Neural cell (in vitro differentiated cells): ENCODE measurements around the gene SUSD2. TPM values are rescaled to one million over a fixed set of nuclear protein-coding genes. Genes with fewer than 3 reads are reported as not detected.

Source experiments
- H2AFZ ChIP-seq: fragments of 200-600, 300-800 bp; sonication (generic), shearing (Covaris generic); 2 replicates; pipeline ENCODE4 v1.6.0; 2014; ENCODE audit warnings: low read depth, mild to moderate bottlenecking, antibody characterized with exemption, low read length, moderate library complexity
- H3F3A ChIP-seq: fragments of 200-600 bp; shearing (Covaris generic); 2 replicates; pipeline ENCODE4 v1.6.1; 2016; ENCODE audit warnings: mild to moderate bottlenecking, moderate library complexity, mixed read lengths, antibody characterized with exemption, low read length; ENCODE audit not compliant: insufficient read depth, poor library complexity, severe bottlenecking
- H3K27ac ChIP-seq: fragments of 200-600, 300-800 bp; sonication (generic), shearing (Covaris generic); 2 replicates; pipeline ENCODE4 v1.5.1; 2014; ENCODE audit warnings: mild to moderate bottlenecking, low read length, moderate library complexity
- H3K27me3 ChIP-seq: fragments of 300-800, 200-600 bp; sonication (generic), shearing (Covaris generic); 2 replicates; pipeline ENCODE4 v1.6.0; 2014; ENCODE audit warnings: mild to moderate bottlenecking, low read depth, low read length, moderate library complexity; ENCODE audit not compliant: insufficient read depth
- H3K36me3 ChIP-seq: fragments of 300-800, 200-600 bp; sonication (generic), shearing (Covaris generic); 2 replicates; pipeline ENCODE4 v1.5.1; 2014; ENCODE audit warnings: mild to moderate bottlenecking, antibody characterized with exemption, low read length, moderate library complexity; ENCODE audit not compliant: insufficient read depth
- H3K4me2 ChIP-seq: fragments of 300-800, 200-600 bp; sonication (generic), shearing (Covaris generic); 2 replicates; pipeline ENCODE4 v1.6.0; 2014; ENCODE audit warnings: mild to moderate bottlenecking, low read length
- H3K4me3 ChIP-seq: fragments of 300-800, 200-600 bp; sonication (generic), shearing (Covaris generic); 2 replicates; pipeline ENCODE4 v1.5.1; 2014; ENCODE audit warnings: mild to moderate bottlenecking, low read length, moderate library complexity
- H3K79me2 ChIP-seq: fragments of 200-600 bp; shearing (Covaris generic); replicated peaks from 2 replicates; pipeline ENCODE4 v1.6.0; 2014; ENCODE audit warnings: mild to moderate bottlenecking, low read length, moderate library complexity; ENCODE audit not compliant: insufficient read depth
- H3K9ac ChIP-seq: fragments of 300-800, 200-600 bp; sonication (generic), shearing (Covaris generic); 2 replicates; pipeline ENCODE4 v1.6.1; 2016; ENCODE audit warnings: mild to moderate bottlenecking, low read length, mixed read lengths
- H3K9me2 ChIP-seq: fragments of 200-600 bp; shearing (Covaris generic); 2 replicates; pipeline ENCODE4 v1.6.1; 2016; ENCODE audit warnings: mild to moderate bottlenecking, low read length, mixed read lengths; ENCODE audit not compliant: insufficient read depth
- H3K9me3 ChIP-seq: fragments of 200-600, 300-800 bp; sonication (generic), shearing (Covaris generic); 2 replicates; pipeline ENCODE4 v1.6.1; 2016; ENCODE audit warnings: mild to moderate bottlenecking, mixed run types, low read length, moderate library complexity, mixed read lengths
- H4K20me1 ChIP-seq: fragments of 200-600 bp; shearing (Covaris generic); 2 replicates; pipeline ENCODE4 v1.6.1; 2016; ENCODE audit warnings: mild to moderate bottlenecking, mixed run types; ENCODE audit not compliant: insufficient read depth
- EP300 ChIP-seq: fragments of 450-650 bp; conservative IDR thresholded peaks from 2 replicates; pipeline ENCODE4 v1.6.1; 2014; ENCODE audit warnings: antibody characterized with exemption, mild to moderate bottlenecking, moderate library complexity; ENCODE audit not compliant: poor library complexity, severe bottlenecking
- EZH2 ChIP-seq: fragments of 200-600, 300-800 bp; shearing (Covaris generic), sonication (generic); IDR thresholded peaks from 2 replicates; pipeline ENCODE4 v1.6.1; 2014; ENCODE audit warnings: antibody characterized with exemption, low read length, borderline replicate concordance, mild to moderate bottlenecking; ENCODE audit not compliant: insufficient read depth, poor library complexity, severe bottlenecking
- MXI1 ChIP-seq: fragments of 450-650 bp; conservative IDR thresholded peaks from 2 replicates; pipeline ENCODE4 v1.6.1; 2014; ENCODE audit warnings: antibody characterized with exemption, mild to moderate bottlenecking; ENCODE audit not compliant: poor library complexity, severe bottlenecking
- POLR2AphosphoS5 ChIP-seq: IDR thresholded peaks from 2 replicates; pipeline ENCODE4 v1.6.1; 2012
- RAD21 ChIP-seq: fragments of 450-650 bp; conservative IDR thresholded peaks from 2 replicates; pipeline ENCODE4 v1.6.1; 2014; ENCODE audit warnings: antibody characterized with exemption, mild to moderate bottlenecking, moderate library complexity
- SMC3 ChIP-seq: fragments of 450-650 bp; conservative IDR thresholded peaks from 2 replicates; pipeline ENCODE4 v1.6.1; 2014; ENCODE audit warnings: antibody characterized with exemption, mild to moderate bottlenecking, moderate library complexity; ENCODE audit not compliant: poor library complexity
- TAF1 ChIP-seq: IDR thresholded peaks from 2 replicates; pipeline ENCODE4 v1.6.1; 2012; ENCODE audit warnings: low read depth
- polyA plus RNA-seq: library from polyadenylated mRNA; depleted of rRNA; stranded (reverse); fragments of >200 nt; gene quantifications from 2 replicates; pipeline ENCODE4 v1.2.3, GENCODE V29; 2014
- TF ChIP-seq, protein P1 (sequence below): fragments of 450-650 bp; IDR thresholded peaks from 2 replicates; pipeline ENCODE4 v1.5.1; 2014; ENCODE audit warnings: antibody characterized with exemption, mild to moderate bottlenecking, moderate library complexity; ENCODE audit not compliant: poor library complexity, severe bottlenecking
- TF ChIP-seq, protein P2 (sequence below): IDR thresholded peaks from 2 replicates; pipeline ENCODE4 v1.6.1; 2012; ENCODE audit warnings: borderline replicate concordance

Gene SUSD2
- polyA plus RNA-seq, 1 donor from 2014 or later: 0.20 TPM

DNA sequence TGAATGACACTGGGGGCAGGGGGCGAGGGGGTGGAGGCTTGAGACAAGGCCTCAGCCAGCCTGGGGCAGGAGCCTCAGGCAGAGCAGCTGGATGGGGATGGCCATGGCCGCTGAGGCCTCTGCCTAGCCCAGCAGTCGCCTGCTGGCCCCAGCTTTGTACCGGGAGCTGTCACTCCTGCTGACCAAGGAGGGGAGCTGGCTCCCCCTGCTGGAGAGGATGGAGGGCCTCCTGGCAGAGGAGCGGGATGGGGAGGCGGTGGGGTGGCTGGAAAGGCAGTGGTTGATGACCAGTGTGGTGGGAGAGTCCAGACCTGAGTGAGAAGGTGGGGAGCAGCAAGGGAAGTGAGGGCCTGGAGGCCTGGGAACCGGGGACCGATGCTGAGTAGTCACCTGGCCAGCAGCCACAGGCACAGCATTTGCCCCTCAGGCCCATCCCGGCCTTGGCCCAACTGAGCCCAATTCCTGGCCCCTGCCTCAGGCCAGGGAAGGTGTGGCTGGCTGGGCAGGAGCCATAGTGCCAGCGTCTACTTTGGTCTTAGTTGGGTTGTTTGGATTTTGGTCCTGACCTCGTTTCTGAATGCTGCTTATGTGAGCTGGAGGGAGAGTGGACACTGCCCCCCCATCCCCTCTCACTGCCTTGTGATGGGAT is 6.0 kb upstream of the SUSD2 start:
- Histone ChIP-seq H3K79me2 (no peaks in the 10 kb centered on the region), H3K4me2 (no peak overlapping the region), H3F3A (no peaks in the 10 kb centered on the region), H3K36me3 (peaks cover 7% of the 10 kb centered on the region), H3K4me3 (no peak overlapping the region), H4K20me1 (no peaks in the 10 kb centered on the region), H3K27me3 (no peaks in the 10 kb centered on the region), H3K9ac (no peak overlapping the region), H2AFZ (no peak overlapping the region), H3K9me3 (no peaks in the 10 kb centered on the region), H3K27ac (no peak overlapping the region), H3K9me2 (no peaks in the 10 kb centered on the region)
- no peak for TF ChIP-seq RAD21
- TF ChIP-seq MXI1: no peak
- TF ChIP-seq, protein P1, sequence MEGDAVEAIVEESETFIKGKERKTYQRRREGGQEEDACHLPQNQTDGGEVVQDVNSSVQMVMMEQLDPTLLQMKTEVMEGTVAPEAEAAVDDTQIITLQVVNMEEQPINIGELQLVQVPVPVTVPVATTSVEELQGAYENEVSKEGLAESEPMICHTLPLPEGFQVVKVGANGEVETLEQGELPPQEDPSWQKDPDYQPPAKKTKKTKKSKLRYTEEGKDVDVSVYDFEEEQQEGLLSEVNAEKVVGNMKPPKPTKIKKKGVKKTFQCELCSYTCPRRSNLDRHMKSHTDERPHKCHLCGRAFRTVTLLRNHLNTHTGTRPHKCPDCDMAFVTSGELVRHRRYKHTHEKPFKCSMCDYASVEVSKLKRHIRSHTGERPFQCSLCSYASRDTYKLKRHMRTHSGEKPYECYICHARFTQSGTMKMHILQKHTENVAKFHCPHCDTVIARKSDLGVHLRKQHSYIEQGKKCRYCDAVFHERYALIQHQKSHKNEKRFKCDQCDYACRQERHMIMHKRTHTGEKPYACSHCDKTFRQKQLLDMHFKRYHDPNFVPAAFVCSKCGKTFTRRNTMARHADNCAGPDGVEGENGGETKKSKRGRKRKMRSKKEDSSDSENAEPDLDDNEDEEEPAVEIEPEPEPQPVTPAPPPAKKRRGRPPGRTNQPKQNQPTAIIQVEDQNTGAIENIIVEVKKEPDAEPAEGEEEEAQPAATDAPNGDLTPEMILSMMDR: no peak

DNA sequence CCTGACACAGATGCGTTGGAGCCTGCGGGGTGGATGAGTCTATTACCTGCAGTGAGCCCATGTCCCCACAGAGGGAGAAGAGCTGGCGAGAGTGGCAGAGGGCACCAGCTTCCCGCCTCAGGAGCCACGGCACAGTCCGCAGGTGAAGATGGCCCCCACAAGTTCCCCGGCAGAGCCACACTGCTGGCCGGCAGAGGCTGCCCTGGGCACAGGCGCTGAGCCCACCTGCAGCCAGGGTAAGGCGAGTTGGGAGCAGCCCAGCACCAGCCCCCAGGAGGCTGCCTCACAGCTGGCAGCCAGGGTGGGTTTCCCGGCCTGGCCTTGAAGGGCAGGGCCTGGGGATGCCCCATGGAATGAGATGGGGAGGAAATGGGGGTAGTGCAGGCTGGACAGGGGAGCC is 5.2 kb upstream of the SUSD2 start:
- no peaks in the 10 kb centered on the region for H3K79me2 ChIP-seq
- H4K20me1 ChIP-seq: no peaks in the 10 kb centered on the region
- H3F3A ChIP-seq: no peaks in the 10 kb centered on the region
- no peak overlapping the region for H2AFZ ChIP-seq
- no peaks in the 10 kb centered on the region for H3K9me2 ChIP-seq
- no peak overlapping the region for H3K27ac ChIP-seq
- H3K36me3 ChIP-seq: peaks cover 7% of the 10 kb centered on the region
- H3K4me2 ChIP-seq: no peak overlapping the region
- TF ChIP-seq EP300 (no peak), SMC3 (no peak), RAD21 (no peak), EZH2 (no peak), MXI1 (no peak), TAF1 (no peak), POLR2AphosphoS5 (no peak)
- TF ChIP-seq, protein P1: no peak
- TF ChIP-seq, protein P2, sequence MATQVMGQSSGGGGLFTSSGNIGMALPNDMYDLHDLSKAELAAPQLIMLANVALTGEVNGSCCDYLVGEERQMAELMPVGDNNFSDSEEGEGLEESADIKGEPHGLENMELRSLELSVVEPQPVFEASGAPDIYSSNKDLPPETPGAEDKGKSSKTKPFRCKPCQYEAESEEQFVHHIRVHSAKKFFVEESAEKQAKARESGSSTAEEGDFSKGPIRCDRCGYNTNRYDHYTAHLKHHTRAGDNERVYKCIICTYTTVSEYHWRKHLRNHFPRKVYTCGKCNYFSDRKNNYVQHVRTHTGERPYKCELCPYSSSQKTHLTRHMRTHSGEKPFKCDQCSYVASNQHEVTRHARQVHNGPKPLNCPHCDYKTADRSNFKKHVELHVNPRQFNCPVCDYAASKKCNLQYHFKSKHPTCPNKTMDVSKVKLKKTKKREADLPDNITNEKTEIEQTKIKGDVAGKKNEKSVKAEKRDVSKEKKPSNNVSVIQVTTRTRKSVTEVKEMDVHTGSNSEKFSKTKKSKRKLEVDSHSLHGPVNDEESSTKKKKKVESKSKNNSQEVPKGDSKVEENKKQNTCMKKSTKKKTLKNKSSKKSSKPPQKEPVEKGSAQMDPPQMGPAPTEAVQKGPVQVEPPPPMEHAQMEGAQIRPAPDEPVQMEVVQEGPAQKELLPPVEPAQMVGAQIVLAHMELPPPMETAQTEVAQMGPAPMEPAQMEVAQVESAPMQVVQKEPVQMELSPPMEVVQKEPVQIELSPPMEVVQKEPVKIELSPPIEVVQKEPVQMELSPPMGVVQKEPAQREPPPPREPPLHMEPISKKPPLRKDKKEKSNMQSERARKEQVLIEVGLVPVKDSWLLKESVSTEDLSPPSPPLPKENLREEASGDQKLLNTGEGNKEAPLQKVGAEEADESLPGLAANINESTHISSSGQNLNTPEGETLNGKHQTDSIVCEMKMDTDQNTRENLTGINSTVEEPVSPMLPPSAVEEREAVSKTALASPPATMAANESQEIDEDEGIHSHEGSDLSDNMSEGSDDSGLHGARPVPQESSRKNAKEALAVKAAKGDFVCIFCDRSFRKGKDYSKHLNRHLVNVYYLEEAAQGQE: no peak
- H3K27me3 ChIP-seq: no peaks in the 10 kb centered on the region
- H3K9me3 ChIP-seq: no peaks in the 10 kb centered on the region
- H3K9ac ChIP-seq: no peak overlapping the region
- no peak overlapping the region for H3K4me3 ChIP-seq
